Parathyroid adenoma (tissue), 2 donors: ENCODE results near the gene TENM4.

Experiments
- H2AFZ ChIP-seq: fragments of 300-600 bp; sonication (generic); one replicate; pipeline ENCODE4 v1.7.0; 2017; ENCODE audit warnings: antibody characterized with exemption, mild to moderate bottlenecking
- H3K27ac ChIP-seq: fragments of 300-600 bp; sonication (generic); one replicate; pipeline ENCODE4 v1.7.0; 2017
- H3K27me3 ChIP-seq: fragments of 300-600 bp; sonication (generic); one replicate; pipeline ENCODE4 v1.7.0; 2017; ENCODE audit warnings: low read length; ENCODE audit not compliant: control insufficient read depth, insufficient read depth
- H3K36me3 ChIP-seq: fragments of 300-600 bp; sonication (generic); one replicate; pipeline ENCODE4 v1.7.0; 2017; ENCODE audit warnings: low read length; ENCODE audit not compliant: control insufficient read depth, insufficient read depth
- H3K4me1 ChIP-seq: fragments of 300-600 bp; sonication (generic); one replicate; pipeline ENCODE4 v1.7.0; 2017; ENCODE audit warnings: control low read depth
- H3K4me2 ChIP-seq: fragments of 300-600 bp; sonication (generic); one replicate; pipeline ENCODE4 v1.7.0; 2017; ENCODE audit warnings: low read length
- H3K4me3 ChIP-seq: fragments of 300-600 bp; sonication (generic); one replicate; pipeline ENCODE4 v1.7.0; 2017; ENCODE audit warnings: low read depth, low read length
- H3K79me2 ChIP-seq: fragments of 300-600 bp; sonication (generic); one replicate; pipeline ENCODE4 v1.7.0; 2017; ENCODE audit warnings: control low read depth
- H3K9ac ChIP-seq: fragments of 300-600 bp; sonication (generic); one replicate; pipeline ENCODE4 v1.7.0; 2017; ENCODE audit warnings: mild to moderate bottlenecking
- H3K9me3 ChIP-seq: fragments of 300-600 bp; sonication (generic); one replicate; pipeline ENCODE4 v1.7.0; 2017; ENCODE audit warnings: low read length; ENCODE audit not compliant: control insufficient read depth
- TF ChIP-seq, protein P1 (sequence below): fragments of 300-600 bp; sonication (generic); IDR thresholded peaks from one replicate; pipeline ENCODE4 v1.7.0; 2017; ENCODE audit warnings: antibody characterized with exemption, mild to moderate bottlenecking
- donor health status: primary hyperparathyroidism.

Gene TENM4

DNA sequence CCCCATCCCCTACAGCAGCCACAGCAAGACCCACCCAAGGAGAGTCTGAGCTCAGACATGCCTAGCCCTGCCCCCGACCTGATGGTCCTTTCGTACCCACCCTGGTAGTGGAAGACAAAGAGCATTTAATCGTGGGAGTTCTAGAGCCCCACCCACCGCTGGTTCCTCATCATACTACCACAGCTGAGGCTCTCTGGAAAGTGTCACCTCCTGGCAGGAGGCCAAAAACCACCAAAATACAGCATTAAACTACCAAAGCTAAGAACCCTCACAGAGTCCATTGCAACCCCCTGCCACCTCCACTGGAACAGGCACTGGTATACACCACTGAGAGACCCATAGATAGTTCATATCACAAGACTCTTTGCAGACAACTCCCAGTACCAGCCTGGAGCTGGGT lies 311.1 kb downstream of the TENM4 start:
- Histone ChIP-seq H3K27ac (no peak overlapping the region), H3K4me2 (no peak overlapping the region), H2AFZ (no peak overlapping the region), H3K36me3 (no peaks in the 10 kb centered on the region), H3K9me3 (no peaks in the 10 kb centered on the region), H3K27me3 (no peaks in the 10 kb centered on the region), H3K9ac (no peak overlapping the region), H3K79me2 (no peaks in the 10 kb centered on the region), H3K4me3 (no peak overlapping the region), H3K4me1 (no peaks in the 10 kb centered on the region)
- TF ChIP-seq, protein P1, sequence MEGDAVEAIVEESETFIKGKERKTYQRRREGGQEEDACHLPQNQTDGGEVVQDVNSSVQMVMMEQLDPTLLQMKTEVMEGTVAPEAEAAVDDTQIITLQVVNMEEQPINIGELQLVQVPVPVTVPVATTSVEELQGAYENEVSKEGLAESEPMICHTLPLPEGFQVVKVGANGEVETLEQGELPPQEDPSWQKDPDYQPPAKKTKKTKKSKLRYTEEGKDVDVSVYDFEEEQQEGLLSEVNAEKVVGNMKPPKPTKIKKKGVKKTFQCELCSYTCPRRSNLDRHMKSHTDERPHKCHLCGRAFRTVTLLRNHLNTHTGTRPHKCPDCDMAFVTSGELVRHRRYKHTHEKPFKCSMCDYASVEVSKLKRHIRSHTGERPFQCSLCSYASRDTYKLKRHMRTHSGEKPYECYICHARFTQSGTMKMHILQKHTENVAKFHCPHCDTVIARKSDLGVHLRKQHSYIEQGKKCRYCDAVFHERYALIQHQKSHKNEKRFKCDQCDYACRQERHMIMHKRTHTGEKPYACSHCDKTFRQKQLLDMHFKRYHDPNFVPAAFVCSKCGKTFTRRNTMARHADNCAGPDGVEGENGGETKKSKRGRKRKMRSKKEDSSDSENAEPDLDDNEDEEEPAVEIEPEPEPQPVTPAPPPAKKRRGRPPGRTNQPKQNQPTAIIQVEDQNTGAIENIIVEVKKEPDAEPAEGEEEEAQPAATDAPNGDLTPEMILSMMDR: no peak

DNA sequence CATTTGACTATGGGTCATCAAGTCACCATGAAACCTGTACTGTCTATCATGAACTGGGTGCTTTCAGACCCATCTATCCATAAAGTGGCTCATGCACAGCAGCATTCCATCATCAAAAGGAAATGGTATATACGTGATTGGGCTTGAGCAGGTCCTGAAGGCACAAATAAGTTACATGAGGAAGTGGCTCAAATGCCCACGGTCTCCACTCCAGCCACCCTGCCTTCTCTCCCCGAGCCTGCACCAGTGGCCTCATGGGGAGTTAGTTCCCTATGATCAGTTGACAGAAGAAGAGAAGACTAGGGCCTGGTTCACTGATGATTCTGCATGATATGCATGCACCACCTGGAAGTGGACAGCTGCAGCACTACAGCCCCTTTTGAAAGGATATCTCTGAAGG lies 312.5 kb downstream of the TENM4 start:
- Histone ChIP-seq H3K36me3 (no peaks in the 10 kb centered on the region), H2AFZ (no peak overlapping the region), H3K27ac (no peak overlapping the region), H3K79me2 (no peaks in the 10 kb centered on the region), H3K9ac (no peak overlapping the region), H3K27me3 (no peaks in the 10 kb centered on the region), H3K4me3 (no peak overlapping the region), H3K4me2 (no peak overlapping the region), H3K4me1 (no peaks in the 10 kb centered on the region), H3K9me3 (no peaks in the 10 kb centered on the region)
- TF ChIP-seq, protein P1: no peak

DNA sequence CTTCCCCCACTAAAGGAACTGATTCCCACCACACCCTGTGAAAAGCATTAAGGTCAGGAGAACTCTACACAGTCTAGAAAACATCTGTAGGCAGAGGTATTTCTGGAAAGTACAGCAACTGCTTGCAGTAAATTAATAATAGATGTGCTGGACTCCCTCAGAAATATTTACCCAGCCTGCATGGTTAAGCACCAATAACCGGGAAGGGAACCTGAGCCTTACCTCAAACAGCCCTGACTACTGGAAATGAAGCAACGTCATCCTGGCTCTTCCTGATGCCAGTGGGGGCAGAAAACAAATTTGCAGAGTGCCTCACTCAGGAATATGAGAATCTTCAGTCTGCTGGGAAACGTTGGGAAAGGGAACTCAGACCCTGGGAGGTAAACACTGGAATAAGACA lies 318.1 kb downstream of the TENM4 start:
- Histone ChIP-seq H3K9me3 (no peaks in the 10 kb centered on the region), H3K4me1 (no peaks in the 10 kb centered on the region), H3K36me3 (no peaks in the 10 kb centered on the region), H3K79me2 (no peaks in the 10 kb centered on the region), H2AFZ (no peak overlapping the region), H3K4me3 (no peak overlapping the region), H3K27me3 (no peaks in the 10 kb centered on the region), H3K4me2 (no peak overlapping the region), H3K9ac (no peak overlapping the region), H3K27ac (no peak overlapping the region)
- TF ChIP-seq, protein P1: no peak

DNA sequence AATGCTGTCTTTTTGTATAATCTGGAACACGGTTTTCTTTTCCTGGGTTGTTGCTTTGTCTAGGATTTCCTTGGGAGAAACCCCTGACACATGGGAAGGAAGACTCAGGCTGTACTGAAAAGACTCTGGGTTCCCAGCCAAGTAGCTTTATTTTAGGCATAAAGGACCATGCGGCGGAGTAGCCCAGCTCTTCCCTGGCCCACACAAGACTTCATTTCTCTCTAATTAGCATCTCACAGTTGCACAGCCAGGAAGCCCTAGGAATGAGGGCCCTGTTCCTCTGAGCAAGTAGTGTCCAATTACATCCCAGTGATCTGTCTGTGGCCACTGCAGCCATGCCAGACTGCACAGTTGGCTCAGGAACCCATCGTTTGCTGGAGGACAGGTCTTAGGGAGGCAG lies 319.5 kb downstream of the TENM4 start:
- TF ChIP-seq, protein P1: no peak
- Histone ChIP-seq H2AFZ (no peak overlapping the region), H3K4me1 (no peaks in the 10 kb centered on the region), H3K27me3 (no peaks in the 10 kb centered on the region), H3K27ac (no peak overlapping the region), H3K36me3 (no peaks in the 10 kb centered on the region), H3K4me3 (no peak overlapping the region), H3K4me2 (no peak overlapping the region), H3K9ac (no peak overlapping the region), H3K79me2 (no peaks in the 10 kb centered on the region), H3K9me3 (no peaks in the 10 kb centered on the region)

DNA sequence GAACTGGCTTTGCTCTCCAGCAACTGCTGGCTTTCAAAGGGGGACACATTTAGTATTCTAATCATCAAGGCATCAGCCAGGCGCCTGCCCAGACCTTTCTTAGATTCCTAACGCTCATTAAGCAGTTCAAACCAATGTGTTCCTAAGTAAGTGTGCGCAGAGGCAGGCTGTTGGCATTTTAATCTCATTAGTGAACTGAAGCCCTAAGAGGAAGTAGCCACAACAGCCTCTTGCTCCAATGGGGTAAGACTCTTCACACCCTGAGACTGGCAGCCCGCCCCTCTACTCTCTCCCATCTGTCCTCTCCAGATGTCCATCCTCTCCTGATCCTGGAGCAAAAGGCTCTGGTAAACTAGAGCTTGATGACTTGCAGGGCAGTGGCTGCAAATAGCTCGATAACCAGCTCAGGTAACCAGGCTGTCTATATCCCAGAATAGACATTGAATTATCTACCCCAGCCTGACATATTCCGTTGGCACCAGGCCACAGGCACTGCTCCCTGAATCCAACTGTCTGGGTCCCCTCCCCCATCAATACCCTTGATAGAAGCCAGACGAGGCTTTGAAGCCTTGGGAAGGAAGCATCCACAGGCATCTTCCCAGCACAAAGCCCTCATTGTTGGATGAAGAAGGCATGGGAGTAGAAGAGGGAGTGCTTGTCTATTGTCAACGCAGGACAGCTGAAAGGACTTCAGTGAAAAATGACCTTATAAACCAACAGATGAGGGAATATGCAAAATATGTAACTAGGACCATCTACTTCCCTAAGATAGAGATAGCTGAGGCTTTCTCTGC lies 321.1 kb downstream of the TENM4 start:
- Histone ChIP-seq H3K27ac (no peak overlapping the region), H2AFZ (no peak overlapping the region), H3K4me3 (no peak overlapping the region), H3K27me3 (no peaks in the 10 kb centered on the region), H3K79me2 (no peaks in the 10 kb centered on the region), H3K9me3 (no peaks in the 10 kb centered on the region), H3K4me1 (no peaks in the 10 kb centered on the region), H3K4me2 (no peak overlapping the region), H3K9ac (no peak overlapping the region), H3K36me3 (no peaks in the 10 kb centered on the region)
- TF ChIP-seq, protein P1: no peak
